PC-3 (cell line): ENCODE results near the gene HS3ST5. TPM values are rescaled to one million over a fixed set of nuclear protein-coding genes. Genes with fewer than 3 reads are reported as not detected.
"Not testable (repeated sequence)": the region's sequence is repeated elsewhere in the genome, so short reads cannot be mapped to it uniquely, and the experiment has no call there.

Source experiments
- ATAC-seq: fragments of 200-7000 bp; cut with Tn5 transposase; 2 replicates; pipeline ENCODE4 v1.9.1; 2020; ENCODE audit warnings: mild to moderate bottlenecking, moderate library complexity
- BruUV-seq: library from RNA; stranded (reverse); fragments of 400-500 nt; replicated peaks from 2 replicates; lab custom pipeline; 2021; lab: Mats Ljungman, UMichigan
- CTCF ChIA-PET: fragments of 300-600 bp; sonication (Branson Sonifier 250); formaldehyde crosslinking; loops from one replicate; lab custom pipeline; 2022; ENCODE audit warnings: antibody characterized with exemption; lab: Charles Lee
- POLR2A ChIA-PET: fragments of 300-600 bp; sonication (Branson Sonifier 250); formaldehyde crosslinking; loops from one replicate; lab custom pipeline; 2022; ENCODE audit warnings: antibody characterized with exemption; ENCODE audit not compliant: unreplicated experiment; lab: Charles Lee
- DNase-seq: peaks from one replicate; pipeline ENCODE4 v3.0.0-alpha.2; 2015
- H2AFZ ChIP-seq: fragments of 300-600 bp; sonication (generic); 2 replicates; pipeline ENCODE4 v1.6.0; 2016; ENCODE audit warnings: antibody characterized with exemption, low read length
- H3F3A ChIP-seq: fragments of 300-600 bp; sonication (generic); one replicate; pipeline ENCODE4 v1.6.0; 2017; ENCODE audit warnings: antibody characterized with exemption, low read length, control low read depth, mild to moderate bottlenecking; ENCODE audit not compliant: unreplicated experiment
- H3K27ac ChIP-seq: fragments of 300-600 bp; sonication (generic); 2 replicates; pipeline ENCODE4 v1.5.1; 2016; ENCODE audit warnings: mild to moderate bottlenecking, low read length
- H3K27me3 ChIP-seq: fragments of 300-600 bp; sonication (generic); 2 replicates; pipeline ENCODE4 v1.6.1; 2016; ENCODE audit warnings: low read length, mixed read lengths
- H3K36me3 ChIP-seq: fragments of 300-600 bp; sonication (generic); 2 replicates; pipeline ENCODE4 v1.6.1; 2016; ENCODE audit warnings: low read depth, mixed run types, low read length, mixed read lengths
- H3K4me1 ChIP-seq: fragments of 300-600 bp; sonication (generic); 2 replicates; pipeline ENCODE4 v1.5.1; 2016; ENCODE audit warnings: low read length; ENCODE audit not compliant: insufficient read depth
- H3K4me2 ChIP-seq: fragments of 300-600 bp; sonication (generic); 2 replicates; pipeline ENCODE4 v1.6.0; 2016; ENCODE audit warnings: low read length
- H3K4me3 ChIP-seq: fragments of 300-600 bp; sonication (generic); 2 replicates; pipeline ENCODE4 v1.5.1; 2016; ENCODE audit warnings: mild to moderate bottlenecking, low read length, mixed read lengths
- H3K79me2 ChIP-seq: fragments of 300-600 bp; sonication (generic); 2 replicates; pipeline ENCODE4 v1.6.1; 2017; ENCODE audit warnings: low read length, mixed read lengths
- H3K9ac ChIP-seq: fragments of 300-600 bp; sonication (generic); 2 replicates; pipeline ENCODE4 v1.6.0; 2016; ENCODE audit warnings: mild to moderate bottlenecking, low read length
- H3K9me2 ChIP-seq: fragments of 300-600 bp; sonication (generic); replicated peaks from 2 replicates; pipeline ENCODE4 v1.6.1; 2016; ENCODE audit warnings: mixed run types, low read length, mixed read lengths
- H3K9me3 ChIP-seq: fragments of 300-600 bp; sonication (generic); 2 replicates; pipeline ENCODE4 v1.6.1; 2016; ENCODE audit warnings: low read length, mixed read lengths
- H4K20me1 ChIP-seq: fragments of 300-600 bp; sonication (generic); 2 replicates; pipeline ENCODE4 v1.6.1; 2016; ENCODE audit warnings: low read length, mixed read lengths
- CTCF ChIP-seq: fragments of 300-600 bp; sonication (generic); conservative IDR thresholded peaks from 2 replicates; pipeline ENCODE4 v1.5.1; 2017; ENCODE audit warnings: antibody characterized with exemption, low read depth, mild to moderate bottlenecking, low read length
- EZH2 ChIP-seq: fragments of 300-600 bp; sonication (generic); IDR thresholded peaks from one replicate; pipeline ENCODE4 v1.6.1; 2017; ENCODE audit warnings: antibody characterized with exemption, mild to moderate bottlenecking, low read length; ENCODE audit not compliant: unreplicated experiment
- EZH2phosphoT487 ChIP-seq: fragments of 300-600 bp; sonication (generic); IDR thresholded peaks from 2 replicates; pipeline ENCODE4 v1.6.1; 2018; ENCODE audit warnings: mild to moderate bottlenecking, antibody characterized with exemption, low read length, borderline replicate concordance
- intact Hi-C: fragments of 100-400 bp; cut with micrococcal nuclease; formaldehyde crosslinking; loops from 2 replicates; pipeline ENCODE4 v1.9.0; 2023
- total RNA-seq: library from RNA; depleted of rRNA; stranded (reverse); fragments of >200 nt; gene quantifications from 2 replicates; pipeline ENCODE4 v1.2.3, GENCODE V29; 2014

The HS3ST5 gene
- total RNA-seq, 1 experiment from 2014 or later = 1.2 TPM

GRCh38 chr6:114227944-114228468 lies 114.8 kb downstream of the HS3ST5 start:
- H3K36me3 ChIP-seq = no peaks in the 10 kb centered on the region
- no peaks in the 10 kb centered on the region for H4K20me1 ChIP-seq
- no peak overlapping the region for H3K27ac ChIP-seq
- CTCF ChIA-PET = no interaction called here
- H3K9ac ChIP-seq = no peak overlapping the region
- H3K4me2 ChIP-seq = no peak overlapping the region
- POLR2A ChIA-PET = no interaction called here
- H3K9me3 ChIP-seq = no peaks in the 10 kb centered on the region
- ATAC-seq (no peak), DNase-seq (no peak)
- no peaks in the 10 kb centered on the region for H3K9me2 ChIP-seq
- intact Hi-C loops = no loop called here
- no TSS peak for BruUV-seq
- H2AFZ ChIP-seq = no peak overlapping the region
- H3K79me2 ChIP-seq = no peaks in the 10 kb centered on the region
- H3K4me3 ChIP-seq = no peak overlapping the region
- no peak for TF ChIP-seq EZH2
- no peak for TF ChIP-seq EZH2phosphoT487
- no peak for TF ChIP-seq CTCF
- H3K4me1 ChIP-seq = no peaks in the 10 kb centered on the region
- no peaks in the 10 kb centered on the region for H3K27me3 ChIP-seq
- H3F3A ChIP-seq = no peaks in the 10 kb centered on the region

- no TSS peak for BruUV-seq
- no peak overlapping the region for H2AFZ ChIP-seq
- no peak overlapping the region for H3K4me3 ChIP-seq
- H3K36me3 ChIP-seq = no peaks in the 10 kb centered on the region
- POLR2A ChIA-PET = no interaction called here
- no peak overlapping the region for H3K27ac ChIP-seq
- H3K9me3 ChIP-seq = no peaks in the 10 kb centered on the region
- H3F3A ChIP-seq = no peaks in the 10 kb centered on the region
- ATAC-seq (no peak), DNase-seq (no peak)
- no peak overlapping the region for H3K9ac ChIP-seq
- H4K20me1 ChIP-seq = no peaks in the 10 kb centered on the region
- CTCF ChIA-PET = no interaction called here
- H3K4me2 ChIP-seq = no peak overlapping the region
- no peaks in the 10 kb centered on the region for H3K9me2 ChIP-seq
- no peaks in the 10 kb centered on the region for H3K79me2 ChIP-seq
- H3K4me1 ChIP-seq = no peaks in the 10 kb centered on the region
- H3K27me3 ChIP-seq = no peaks in the 10 kb centered on the region
- TF ChIP-seq EZH2 (no peak), EZH2phosphoT487 (no peak), CTCF (no peak)
- intact Hi-C loops = no loop called here
These were observed 122.6 kb downstream of the HS3ST5 start for GRCh38 chr6:114220241-114220640.

GRCh38 chr6:114218437-114219340 lies 124.1 kb downstream of the HS3ST5 start:
- Histone ChIP-seq H3K9me2 (no peaks in the 10 kb centered on the region), H3F3A (no peaks in the 10 kb centered on the region), H2AFZ (no peak overlapping the region), H3K79me2 (no peaks in the 10 kb centered on the region), H3K9ac (no peak overlapping the region), H3K27me3 (no peaks in the 10 kb centered on the region), H3K4me1 (no peaks in the 10 kb centered on the region), H3K4me3 (no peak overlapping the region), H3K4me2 (no peak overlapping the region), H3K9me3 (no peaks in the 10 kb centered on the region), H3K36me3 (no peaks in the 10 kb centered on the region), H3K27ac (no peak overlapping the region), H4K20me1 (no peaks in the 10 kb centered on the region)
- DNase-seq (no peak), ATAC-seq (no peak)
- intact Hi-C loops = no loop called here
- CTCF ChIA-PET = no interaction called here
- BruUV-seq = no TSS peak
- POLR2A ChIA-PET = no interaction called here
- TF ChIP-seq EZH2 (no peak), CTCF (no peak), EZH2phosphoT487 (no peak)

GRCh38 chr6:114217996-114218395 lies 124.8 kb downstream of the HS3ST5 start:
- H3K9me2 ChIP-seq, H3K9ac ChIP-seq, H3K27ac ChIP-seq, H3K27me3 ChIP-seq, H3K4me2 ChIP-seq, H3K9me3 ChIP-seq, intact Hi-C loops, H4K20me1 ChIP-seq, ATAC-seq, H3K36me3 ChIP-seq, H3F3A ChIP-seq, H2AFZ ChIP-seq, H3K79me2 ChIP-seq, BruUV-seq, DNase-seq, H3K4me1 ChIP-seq, CTCF ChIA-PET, H3K4me3 ChIP-seq, POLR2A ChIA-PET: not testable (repeated sequence)
